HG03103 (cell line): ENCODE data around the gene MRAP.

Experiments
- ATAC-seq: cut with Tn5 transposase; IDR thresholded peaks from one replicate; pipeline ENCODE4 v1.9.1; 2021; ENCODE audit warnings: low read depth; ENCODE audit not compliant: unreplicated experiment

MRAP gene

DNA sequence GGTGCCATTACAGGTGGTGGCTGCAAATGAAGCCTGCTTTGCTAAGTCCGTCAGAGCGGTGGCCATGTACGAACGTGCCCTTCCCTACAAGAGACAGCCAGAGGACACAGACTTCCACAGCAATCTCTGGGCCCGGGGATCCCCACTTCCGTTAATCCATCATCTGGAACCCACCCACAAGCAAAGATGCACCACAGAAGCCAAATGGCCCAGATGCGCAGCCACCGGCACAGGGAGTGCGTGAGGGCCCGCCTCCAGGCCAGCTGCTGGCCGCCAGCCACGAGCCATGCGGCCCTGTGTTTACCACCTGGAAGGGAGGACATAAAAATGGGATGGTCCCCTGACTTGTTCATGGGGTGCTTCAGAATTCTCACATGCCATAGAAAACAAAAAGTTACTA, 22.1 kb downstream of the MRAP start:
- no peak for ATAC-seq

DNA sequence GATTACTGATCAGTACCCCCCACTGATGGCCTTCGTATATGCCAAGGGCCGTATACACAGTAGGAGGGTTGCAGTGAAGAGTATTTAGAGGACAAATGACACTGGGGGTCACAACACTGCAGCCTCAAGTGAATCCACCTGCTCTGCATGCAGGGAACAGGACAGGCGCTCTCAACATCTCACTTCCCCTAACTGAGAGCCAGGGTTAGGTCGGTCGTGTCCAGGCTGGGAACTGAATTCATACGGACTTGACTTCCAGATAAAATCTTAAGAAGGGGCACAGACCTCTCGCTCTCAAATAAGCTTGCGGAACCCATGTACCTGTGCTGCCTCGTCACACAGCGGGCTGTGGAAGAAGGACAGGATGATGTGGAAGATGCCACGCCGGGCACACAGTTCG, 22.8 kb downstream of the MRAP start:
- ATAC-seq = no peak

DNA sequence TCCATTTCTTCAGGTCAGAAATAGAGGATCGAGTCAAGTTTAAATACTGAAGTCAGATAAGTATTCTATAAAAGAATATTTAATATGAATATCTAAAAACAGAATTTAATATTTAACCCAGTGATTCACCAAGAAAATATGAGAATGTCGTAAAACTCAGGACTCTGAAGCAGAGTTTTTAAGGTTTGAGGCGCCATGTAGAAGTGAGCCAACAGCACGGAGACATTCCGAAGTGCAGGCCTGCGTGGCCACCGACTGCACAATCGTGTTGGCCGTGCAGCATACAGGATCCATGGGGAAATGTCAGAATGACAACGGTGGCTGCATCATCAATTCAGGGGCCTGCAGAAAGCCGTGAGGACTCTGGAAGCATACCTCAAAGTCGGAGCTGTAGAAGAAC, 23.4 kb downstream of the MRAP start:
- ATAC-seq = no peak

- no peak for ATAC-seq
These were observed 24.0 kb downstream of the MRAP start for GRCh38 chr21:32322676-32323075.

DNA sequence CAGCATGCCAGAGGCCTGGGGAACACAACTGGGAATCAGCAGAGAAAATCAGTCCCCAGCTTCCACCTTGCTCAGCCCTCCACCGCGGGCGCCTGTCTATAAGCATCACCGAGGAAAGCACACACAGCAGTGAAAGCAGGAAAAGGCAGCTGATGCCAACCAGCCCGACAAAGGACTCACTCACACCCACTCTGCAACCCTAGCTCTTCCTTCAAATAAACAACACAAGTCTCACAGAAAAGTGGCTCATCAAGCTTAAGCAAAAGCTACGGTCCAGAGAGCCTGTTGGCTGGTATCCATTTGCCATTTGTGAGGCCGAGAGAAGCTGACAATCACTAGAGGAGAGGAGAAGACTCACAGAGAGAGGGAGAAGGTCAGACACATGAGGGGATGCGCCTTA, 27.1 kb downstream of the MRAP start:
- no peak for ATAC-seq

DNA sequence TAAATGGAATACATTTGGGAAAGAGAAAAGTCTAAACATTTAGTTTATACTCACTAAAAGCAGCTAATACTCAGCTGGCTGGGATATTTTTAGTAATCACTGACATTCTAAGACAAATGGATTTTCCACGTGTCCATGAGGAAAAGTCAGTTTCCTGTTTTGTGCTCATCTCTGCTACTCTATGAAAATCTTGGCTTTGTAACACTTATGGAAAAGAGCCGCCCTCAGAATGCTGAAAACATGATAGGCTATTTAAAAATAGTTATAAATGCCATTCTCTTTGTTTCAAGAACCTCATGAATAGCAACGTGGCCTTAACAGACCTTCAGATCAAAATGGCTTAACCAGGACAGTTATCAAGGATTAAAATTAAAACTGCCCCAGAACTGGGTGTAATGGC, 29.9 kb downstream of the MRAP start:
- no peak for ATAC-seq

DNA sequence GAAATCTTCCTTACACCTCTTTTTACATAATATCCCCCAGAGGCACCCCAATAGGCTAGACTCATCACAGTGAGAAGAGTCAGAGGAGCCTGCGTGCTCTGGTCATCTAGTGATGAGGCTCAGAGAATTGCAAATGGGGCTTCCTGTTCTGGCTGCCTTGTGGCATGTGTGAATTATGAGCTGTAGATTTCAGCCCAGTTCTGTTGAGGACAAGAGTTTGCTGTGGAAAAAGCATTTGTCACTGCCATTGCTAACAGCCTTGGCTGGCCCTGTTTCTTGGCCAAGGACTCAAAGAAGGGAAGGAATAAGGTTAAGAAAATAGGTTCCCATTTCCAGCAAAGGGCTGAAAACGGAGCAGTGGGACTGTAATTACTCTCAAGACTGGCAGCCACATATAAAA, 30.7 kb downstream of the MRAP start:
- ATAC-seq = no peak

GRCh38 chr21:32329776-32330175, 31.1 kb downstream of the MRAP start:
- no peak for ATAC-seq

- no peak for ATAC-seq
These were observed 32.2 kb downstream of the MRAP start for GRCh38 chr21:32330784-32331311.

GRCh38 chr21:32331444-32332305, 33.0 kb downstream of the MRAP start:
- ATAC-seq = no peak

DNA sequence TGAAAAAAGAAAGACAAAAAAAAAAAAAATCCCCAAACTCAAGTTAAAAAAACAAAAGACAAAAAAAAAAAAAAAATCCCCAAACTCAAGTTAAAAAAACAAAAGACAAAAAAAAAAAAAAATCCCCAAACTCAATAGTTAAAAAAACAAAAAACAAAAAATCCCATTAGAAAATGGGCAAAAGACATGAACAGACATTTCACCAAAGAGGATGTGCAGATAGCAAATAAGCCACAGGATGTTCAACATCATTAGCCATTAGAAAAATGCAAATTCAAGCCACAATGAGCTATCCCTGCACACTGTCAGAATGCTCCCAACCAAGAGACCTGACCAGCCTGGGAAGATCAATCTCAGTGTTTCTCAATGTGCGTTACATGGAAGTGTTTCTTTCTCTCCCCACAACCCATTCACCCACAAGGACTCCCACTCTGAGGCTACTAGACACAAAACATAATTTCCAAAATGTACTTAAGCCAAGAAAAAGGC, 33.9 kb downstream of the MRAP start:
- no peak for ATAC-seq

DNA sequence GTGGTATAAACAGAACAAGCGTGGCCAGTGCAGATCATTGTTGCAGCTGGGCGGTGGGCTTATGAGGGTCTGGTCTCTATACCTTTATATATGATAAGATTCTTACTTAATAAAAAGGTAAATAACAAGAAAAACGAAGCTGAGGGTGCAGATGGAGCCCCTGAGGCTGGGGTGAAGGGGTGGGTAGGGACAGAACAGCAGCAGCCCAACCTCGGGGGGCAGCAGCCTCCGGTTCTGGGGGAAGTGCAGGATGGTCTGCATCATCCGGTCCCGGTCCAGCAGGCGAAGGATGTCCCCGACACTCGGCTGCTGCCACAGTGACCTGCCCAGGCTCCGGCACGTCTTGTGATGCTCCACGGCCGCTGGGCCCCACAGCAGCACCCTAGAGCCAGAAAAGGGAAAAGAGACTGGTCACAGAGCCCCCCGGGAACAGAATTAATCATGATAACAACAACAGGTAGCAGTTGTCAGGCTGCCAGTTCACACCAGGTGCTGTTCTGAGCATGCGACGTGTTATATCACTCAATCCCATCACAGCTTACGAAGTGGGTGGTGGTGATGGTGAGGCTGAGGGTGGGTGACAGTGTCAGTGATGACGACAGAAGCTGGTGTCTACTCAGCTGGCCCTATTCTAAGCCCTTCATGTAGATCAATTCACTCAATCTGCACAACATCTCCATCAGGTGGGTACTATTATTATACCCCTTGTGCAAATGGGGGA, 35.5 kb downstream of the MRAP start:
- no peak for ATAC-seq

- no peak for ATAC-seq
These were observed 36.4 kb downstream of the MRAP start for GRCh38 chr21:32334980-32335531.

DNA sequence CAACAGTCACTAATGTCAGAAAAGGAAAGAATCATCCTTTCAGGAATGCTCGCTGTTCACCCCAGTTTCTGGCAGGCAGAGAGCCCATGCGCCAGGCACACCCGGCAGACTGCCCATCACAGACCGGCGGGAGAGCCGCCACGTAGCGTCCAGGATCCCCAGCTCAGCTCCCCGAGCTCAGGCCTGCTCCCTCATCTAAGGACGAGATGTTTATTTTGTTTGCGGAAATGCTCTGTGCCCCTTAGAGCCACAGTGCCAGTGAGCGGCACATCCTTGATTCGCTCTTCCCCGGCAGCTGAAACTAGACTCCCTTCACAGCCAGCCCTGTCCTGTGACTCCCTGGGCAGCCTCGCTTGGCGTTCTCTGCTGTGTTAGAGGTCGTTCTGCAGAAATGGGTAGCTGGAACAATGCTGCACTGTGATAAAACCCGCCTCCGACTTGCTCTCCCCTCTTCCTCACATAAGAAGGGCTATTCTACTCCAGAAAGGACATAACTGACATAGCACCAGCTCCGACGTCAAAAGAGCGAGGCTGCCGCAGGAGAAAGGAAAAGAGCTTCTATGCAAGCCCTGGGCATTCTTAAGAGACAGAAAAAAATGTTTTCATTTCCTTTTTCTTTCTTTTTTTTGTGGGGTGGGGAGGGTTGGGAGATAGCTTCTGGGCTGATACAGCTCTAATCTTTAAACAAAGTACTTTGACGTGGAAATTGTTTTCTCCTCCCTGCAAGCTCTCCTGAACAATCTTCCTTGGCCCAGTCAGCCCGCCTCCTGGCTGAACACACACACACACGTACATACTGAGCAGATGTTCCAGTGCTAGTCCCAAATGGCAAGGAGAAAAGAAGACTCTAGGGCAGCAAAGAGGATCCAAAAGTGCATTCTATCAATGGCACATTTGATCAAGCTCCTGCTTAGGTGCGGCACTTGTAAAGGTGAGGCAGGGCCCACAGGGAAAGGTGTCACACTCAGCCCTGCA, 37.2 kb downstream of the MRAP start:
- no peak for ATAC-seq

DNA sequence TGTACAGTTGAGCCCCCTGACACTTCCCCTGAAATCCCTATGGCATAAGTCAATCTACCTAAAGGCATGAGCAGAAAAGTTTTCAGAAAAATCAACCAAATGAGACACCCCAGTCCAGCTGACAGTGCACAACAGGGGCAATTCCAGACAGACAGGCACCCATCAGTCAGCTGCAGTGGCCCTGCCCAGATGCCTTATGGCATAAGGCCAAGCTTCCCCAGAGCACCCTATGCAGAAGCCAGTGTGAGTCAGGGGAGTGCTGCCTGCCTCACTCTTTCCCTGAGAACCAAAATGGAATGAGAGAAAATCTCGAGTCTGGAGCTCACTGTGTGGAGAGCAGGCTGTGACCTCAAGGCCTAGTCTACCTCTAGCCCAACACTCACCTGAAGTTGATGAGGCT, 38.1 kb downstream of the MRAP start:
- no peak for ATAC-seq

- no peak for ATAC-seq
These were observed 38.6 kb downstream of the MRAP start for GRCh38 chr21:32337206-32337605.

DNA sequence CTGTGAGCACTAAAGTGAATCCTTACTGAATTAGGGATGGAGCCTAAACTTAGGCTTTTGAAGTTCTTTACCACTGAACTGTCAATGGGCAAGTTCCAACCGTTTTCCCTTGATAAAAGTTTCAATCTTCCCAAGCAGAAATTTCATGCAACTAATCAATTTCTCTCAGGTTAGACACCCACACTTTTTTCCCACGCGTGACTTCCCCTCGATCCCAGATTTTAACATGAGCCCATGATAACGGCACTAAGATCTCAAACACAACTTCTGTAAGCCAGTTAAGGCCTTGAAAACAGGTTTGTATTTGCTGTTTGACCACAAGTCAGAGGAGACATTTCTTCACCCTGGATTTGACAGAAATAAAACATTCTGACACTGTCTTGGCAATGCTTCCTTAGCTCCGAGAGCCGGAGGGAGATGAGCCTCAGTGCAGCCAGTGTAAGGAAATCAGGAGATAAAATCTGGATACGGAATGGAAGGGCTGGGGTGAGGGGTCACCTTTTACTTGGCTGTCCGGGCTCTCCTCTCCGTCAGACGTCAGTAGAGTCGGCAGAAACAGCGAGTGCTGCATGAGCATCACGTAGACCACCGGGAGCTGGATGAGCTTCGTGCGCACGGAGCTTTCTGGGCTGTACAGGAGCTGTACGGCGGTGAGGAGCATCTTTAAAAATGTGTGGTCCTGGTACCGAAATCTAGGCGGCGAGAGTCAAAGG, 39.7 kb downstream of the MRAP start:
- ATAC-seq = no peak

DNA sequence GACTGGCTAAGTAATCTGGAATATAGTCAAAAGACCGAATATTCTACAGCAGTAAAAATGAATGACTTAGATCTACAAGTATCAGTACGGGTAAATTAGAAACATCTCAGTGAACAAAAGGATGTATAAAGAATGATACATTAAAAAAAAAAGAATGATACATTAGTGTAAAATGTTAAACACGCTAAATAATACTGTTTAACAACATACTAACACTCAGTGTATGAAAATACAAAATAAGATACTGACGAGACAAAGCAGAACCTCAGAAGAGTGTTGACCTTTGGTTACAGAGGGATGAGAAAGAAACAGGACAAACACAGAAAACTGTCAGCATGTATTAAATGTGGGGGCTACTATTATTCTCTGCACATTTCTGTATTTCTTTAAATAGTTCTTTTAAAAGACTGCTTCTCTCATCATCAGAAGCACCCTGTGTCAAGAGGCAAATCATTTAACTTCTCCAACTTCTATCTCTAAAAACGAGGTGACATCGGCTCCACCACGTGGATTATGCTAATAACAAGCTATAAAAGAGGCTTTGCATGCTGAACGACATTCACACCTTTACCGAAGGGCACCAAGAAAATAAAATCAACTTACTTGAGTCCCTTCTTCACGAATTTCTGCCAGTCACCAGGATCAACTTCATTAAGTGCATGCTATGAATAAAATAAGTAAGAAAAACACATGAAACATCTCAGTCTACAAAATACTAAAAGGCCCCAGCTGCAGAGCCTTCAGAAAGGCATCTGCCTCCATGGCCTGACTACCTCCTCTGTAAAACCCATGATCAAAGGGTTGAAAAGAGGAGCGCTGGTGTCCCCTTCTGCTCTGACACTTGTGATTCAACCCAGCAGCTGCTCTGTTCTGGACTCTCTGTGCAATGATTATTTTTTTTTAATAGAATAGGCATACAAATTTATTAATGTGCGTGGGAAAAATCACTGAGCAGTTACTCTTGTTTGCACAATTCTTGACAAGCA, 42.5 kb downstream of the MRAP start:
- ATAC-seq = no peak
